Esophagus squamous epithelium (tissue), 5 donors: ENCODE results near the gene HDAC7. TPM values are rescaled to one million over a fixed set of nuclear protein-coding genes. Genes with fewer than 3 reads are reported as not detected.

Experiments
- DNase-seq: peaks from one replicate; lab custom pipeline; 2025; lab: John Stamatoyannopoulos, UW
- H3K27ac ChIP-seq, 4 donors: fragments of 200-600 bp; sonication (generic); one replicate each; pipeline ENCODE4 v1.5.1; 2016 to 2019; ENCODE audit warnings: mild to moderate bottlenecking in 1 of 4
- H3K27me3 ChIP-seq, 4 donors: fragments of 200-600 bp; sonication (generic); 1 replicate in 3 of 4; 2 replicates in 1 of 4; pipeline versions ENCODE4 v1.5.1 to v1.6.0; 2017 to 2021; ENCODE audit warnings: antibody characterized with exemption in 1 of 4
- H3K36me3 ChIP-seq, 3 donors: fragments of 200-600 bp; sonication (generic); one replicate each; pipeline ENCODE4 v1.5.1; 2016 to 2019
- H3K4me1 ChIP-seq, 3 donors: fragments of 200-600 bp; sonication (generic); one replicate each; pipeline ENCODE4 v1.5.1; 2017 to 2019
- H3K4me3 ChIP-seq, 4 donors: fragments of 200-600 bp; sonication (generic); 1 replicate in 3 of 4; 2 replicates in 1 of 4; pipeline ENCODE4 v1.5.1; 2016 to 2019; ENCODE audit warnings: mild to moderate bottlenecking in 2 of 4, moderate library complexity in 1 of 4
- H3K9me3 ChIP-seq, 3 donors: fragments of 200-600 bp; sonication (generic); one replicate each; pipeline ENCODE4 v1.5.1; 2016 to 2019
- POLR2A ChIP-seq, 4 donors: fragments of 450-650 bp; IDR thresholded peaks; one replicate each; pipeline ENCODE4 v1.6.1; 2017; ENCODE audit warnings: antibody characterized with exemption in 4 of 4, mild to moderate bottlenecking in 4 of 4, moderate library complexity in 3 of 4
- WGBS, 2 donors: methylation state at CpG; one replicate each; pipeline ENCODE4 v1.1.5; 2018; 5-methylcytosine and 5-hydroxymethylcytosine counted together
- intact Hi-C: fragments of 100-400 bp; cut with DNase I; formaldehyde crosslinking; loops from one replicate; pipeline ENCODE4 v1.15.0; 2022
- total RNA-seq, 4 donors: library from RNA; depleted of rRNA; stranded (reverse); fragments of >200 nt; gene quantifications; one replicate each; pipeline ENCODE4 v1.1.0, GENCODE V29; 2016
- TF ChIP-seq, protein P1 (sequence below), 6 experiments: fragments of 450-650 bp in 4 of 6; fragments of 200-600 bp in 2 of 6; sonication (generic) in 2 of 6; IDR thresholded peaks; one replicate each; pipeline ENCODE4 v1.5.1; 2016 to 2019; ENCODE audit warnings: antibody characterized with exemption in 6 of 6, mild to moderate bottlenecking in 4 of 6, moderate library complexity in 4 of 6
- donor health status: DM: yes; HTN: yes; CAD: no.

Gene HDAC7
- total RNA-seq, 4 donors from 2014 or later = 19.8 to 37.2 (median 24.0) TPM

DNA sequence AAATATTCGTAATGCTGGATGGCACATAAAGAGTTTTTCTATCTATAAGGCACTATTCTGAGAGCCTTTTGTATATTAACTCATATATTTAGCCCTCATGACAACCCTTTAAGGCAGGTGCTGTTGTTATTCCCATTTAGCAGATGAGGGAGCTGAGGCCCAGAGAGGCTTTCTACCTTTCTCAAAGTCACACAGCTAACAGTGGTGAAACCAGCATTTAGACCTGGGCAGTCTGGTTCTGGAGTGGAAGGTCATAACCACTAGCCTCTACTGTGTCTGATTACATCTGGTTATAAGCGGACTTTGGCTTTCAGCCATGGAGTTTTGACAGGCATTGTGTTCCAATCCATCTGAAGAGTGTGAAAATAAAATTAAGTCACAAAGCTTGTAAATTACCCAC lies 41.2 kb upstream of the HDAC7 start:
- Histone ChIP-seq H3K27ac (peak overlapping the region in 2 of 4 donors; percentile 27 to 86), H3K27me3 (no peaks in the 10 kb centered on the region), H3K36me3 (peaks cover 0 to 37% (median 10%) of the 10 kb centered on the region in 3 donors), H3K4me1 (peaks cover 21 to 71% (median 22%) of the 10 kb centered on the region in 3 donors), H3K4me3 (no peak overlapping the region), H3K9me3 (no peaks in the 10 kb centered on the region)
- WGBS, 2 donors = 65 to 73% methylated on average over 2 of the region's 2 CpGs
- TF ChIP-seq, protein P1, sequence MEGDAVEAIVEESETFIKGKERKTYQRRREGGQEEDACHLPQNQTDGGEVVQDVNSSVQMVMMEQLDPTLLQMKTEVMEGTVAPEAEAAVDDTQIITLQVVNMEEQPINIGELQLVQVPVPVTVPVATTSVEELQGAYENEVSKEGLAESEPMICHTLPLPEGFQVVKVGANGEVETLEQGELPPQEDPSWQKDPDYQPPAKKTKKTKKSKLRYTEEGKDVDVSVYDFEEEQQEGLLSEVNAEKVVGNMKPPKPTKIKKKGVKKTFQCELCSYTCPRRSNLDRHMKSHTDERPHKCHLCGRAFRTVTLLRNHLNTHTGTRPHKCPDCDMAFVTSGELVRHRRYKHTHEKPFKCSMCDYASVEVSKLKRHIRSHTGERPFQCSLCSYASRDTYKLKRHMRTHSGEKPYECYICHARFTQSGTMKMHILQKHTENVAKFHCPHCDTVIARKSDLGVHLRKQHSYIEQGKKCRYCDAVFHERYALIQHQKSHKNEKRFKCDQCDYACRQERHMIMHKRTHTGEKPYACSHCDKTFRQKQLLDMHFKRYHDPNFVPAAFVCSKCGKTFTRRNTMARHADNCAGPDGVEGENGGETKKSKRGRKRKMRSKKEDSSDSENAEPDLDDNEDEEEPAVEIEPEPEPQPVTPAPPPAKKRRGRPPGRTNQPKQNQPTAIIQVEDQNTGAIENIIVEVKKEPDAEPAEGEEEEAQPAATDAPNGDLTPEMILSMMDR (IDR thresholded peaks at IDR 0.05) = no peak
- TF ChIP-seq POLR2A (IDR thresholded peaks at IDR 0.05) = no peak
- intact Hi-C loops = loop anchor here (10.0 kb wide), 1 partner anchor 94 kb away; no protein-coding TSS in a partner anchor
- DNase-seq = no peak

DNA sequence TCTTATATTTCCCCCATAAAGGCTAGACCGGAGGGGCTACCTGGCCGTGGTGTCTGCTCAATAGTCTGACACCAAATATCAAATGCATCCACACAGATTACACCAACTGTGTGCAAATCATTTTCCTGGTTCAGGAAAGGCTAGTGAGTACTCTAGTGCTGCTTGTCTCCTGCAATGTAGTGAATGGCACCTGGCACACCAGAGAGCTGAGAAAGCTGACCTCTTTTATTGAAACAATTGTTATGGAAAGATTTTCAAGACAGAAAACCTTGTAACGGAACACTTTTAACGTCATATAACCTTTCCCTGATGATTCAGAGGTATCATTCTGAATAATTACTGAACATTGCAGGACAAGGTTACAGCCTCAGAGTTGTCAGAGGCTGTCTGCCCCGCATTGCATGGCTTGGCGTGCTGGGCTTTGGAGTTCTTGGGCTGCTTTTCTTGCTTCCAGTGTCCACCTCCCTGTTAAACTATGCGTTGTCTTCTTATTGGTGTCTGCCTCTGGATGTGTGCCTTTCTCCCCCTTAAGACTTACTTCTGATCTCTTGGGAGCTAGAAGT lies 40.7 kb upstream of the HDAC7 start:
- no peaks in the 10 kb centered on the region for H3K9me3 ChIP-seq
- H3K4me1 ChIP-seq = peaks cover 21 to 71% (median 22%) of the 10 kb centered on the region in 3 donors
- peak overlapping the region in 2 of 4 donors; percentile 85 to 86 for H3K27ac ChIP-seq
- intact Hi-C loops = loop anchor here (10.0 kb wide), 1 partner anchor 94 kb away; no protein-coding TSS in a partner anchor
- no peaks in the 10 kb centered on the region for H3K27me3 ChIP-seq
- 65 to 79% methylated on average over 5 to 7 of the region's 7 CpGs for WGBS, 2 donors
- TF ChIP-seq, protein P1 (IDR thresholded peaks at IDR 0.05) = no peak
- TF ChIP-seq POLR2A (IDR thresholded peaks at IDR 0.05) = no peak
- no peak for DNase-seq
- H3K4me3 ChIP-seq = no peak overlapping the region
- peaks cover 0 to 40% (median 10%) of the 10 kb centered on the region in 3 donors for H3K36me3 ChIP-seq

DNA sequence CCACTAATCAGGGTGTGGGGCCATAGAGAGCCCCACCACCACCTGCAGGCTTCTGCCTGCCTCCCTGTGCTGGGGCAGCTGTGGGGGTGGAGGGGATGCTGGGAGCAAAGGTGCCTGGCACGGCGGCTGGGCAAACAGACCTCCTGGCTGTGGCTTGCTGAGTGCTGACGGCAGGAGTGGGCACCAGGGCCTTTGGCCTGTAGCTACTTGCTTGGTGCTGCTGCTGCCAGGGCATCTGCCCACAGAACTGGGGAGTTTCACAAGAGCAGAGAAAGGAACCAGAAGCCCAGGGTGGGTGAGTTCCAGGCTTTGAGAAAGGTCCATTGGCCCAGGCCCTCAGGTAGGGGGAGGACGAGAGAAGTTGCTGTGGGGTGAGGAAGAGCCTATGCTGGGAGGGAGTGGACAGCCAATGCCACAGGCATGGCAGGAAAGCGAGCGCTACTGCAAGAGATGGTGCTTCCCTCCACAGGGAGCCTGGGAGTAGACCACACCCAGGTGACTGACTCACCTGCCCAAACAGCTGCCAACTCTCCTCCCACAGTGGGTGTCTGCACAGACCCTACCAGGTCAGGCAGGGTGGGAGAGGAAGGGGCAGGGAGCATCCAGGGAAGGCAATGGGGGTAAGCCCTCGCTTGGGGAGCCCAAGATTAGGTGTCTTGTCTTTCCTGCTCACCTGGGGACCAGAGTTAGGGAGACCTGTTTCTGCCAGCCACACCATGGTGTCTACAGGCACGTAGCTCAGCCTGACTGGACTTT lies 39.0 kb upstream of the HDAC7 start:
- WGBS, 2 donors = 51 to 77% methylated on average over 4 to 6 of the region's 8 CpGs
- Histone ChIP-seq H3K9me3 (no peaks in the 10 kb centered on the region), H3K27ac (peak overlapping the region; percentile 68 to 86 (median 80)), H3K27me3 (no peaks in the 10 kb centered on the region), H3K36me3 (peaks cover 0 to 46% (median 12%) of the 10 kb centered on the region in 3 donors), H3K4me1 (peaks cover 14 to 57% (median 18%) of the 10 kb centered on the region in 3 donors), H3K4me3 (no peak overlapping the region)
- DNase-seq = no peak
- intact Hi-C loops = no loop called here
- TF ChIP-seq POLR2A (IDR thresholded peaks at IDR 0.05) = no peak
- TF ChIP-seq, protein P1 (IDR thresholded peaks at IDR 0.05) = peak in 1 of 6 experiments; percentile 8

DNA sequence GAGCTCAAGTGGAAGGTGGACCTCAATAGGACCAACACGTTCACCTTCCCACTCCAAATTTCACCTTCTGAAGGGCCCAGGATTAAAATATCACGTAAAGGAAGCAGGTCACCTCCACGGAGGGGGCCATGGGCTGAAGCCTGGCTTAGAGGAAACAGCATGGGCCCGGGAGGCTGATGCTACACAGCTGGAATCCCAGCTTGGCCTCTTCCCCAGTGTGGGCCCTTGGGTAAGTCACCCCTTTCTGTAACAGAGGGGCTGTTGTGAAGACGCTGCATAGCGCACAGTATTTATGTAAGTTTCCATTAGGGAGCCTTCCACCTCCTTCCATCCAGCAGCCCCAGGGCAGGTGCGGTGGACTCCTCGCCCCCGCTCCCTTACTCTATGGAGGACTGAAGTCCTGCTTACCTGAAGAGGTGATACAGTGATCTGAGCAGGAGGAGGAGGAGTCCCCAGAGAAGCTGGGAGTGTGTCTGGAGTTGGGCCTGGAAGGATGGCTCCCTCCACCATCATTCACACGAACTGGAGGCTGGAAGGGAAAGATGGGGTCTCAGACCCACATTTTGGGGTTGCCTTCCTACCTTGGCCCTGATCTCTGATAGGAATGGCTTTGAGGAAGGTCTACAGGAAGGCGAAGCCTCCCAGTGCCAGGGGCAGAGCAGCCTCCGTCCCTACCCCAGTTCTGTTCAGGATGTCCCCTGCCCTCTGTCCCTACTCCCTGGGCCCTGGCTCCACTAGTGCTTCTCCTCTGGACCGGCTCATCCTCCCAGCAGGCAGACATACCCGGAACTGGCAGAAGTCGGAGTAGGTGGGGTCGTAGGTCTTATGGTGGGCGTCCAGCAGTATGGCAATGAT lies 37.2 kb upstream of the HDAC7 start:
- DNase-seq = no peak
- intact Hi-C loops = no loop called here
- 94 to 97% methylated on average over 7 to 16 of the region's 17 CpGs for WGBS, 2 donors
- Histone ChIP-seq H3K4me1 (peaks cover 5 to 47% (median 8%) of the 10 kb centered on the region in 3 donors), H3K27ac (no peak overlapping the region), H3K9me3 (no peaks in the 10 kb centered on the region), H3K4me3 (no peak overlapping the region), H3K27me3 (no peaks in the 10 kb centered on the region), H3K36me3 (peaks cover 0 to 63% (median 12%) of the 10 kb centered on the region in 3 donors)
- TF ChIP-seq, protein P1 (IDR thresholded peaks at IDR 0.05) = no peak
- no peak for TF ChIP-seq POLR2A (IDR thresholded peaks at IDR 0.05)
